DOHH2 (cell line): ENCODE results near the gene SF3B2.

ENCODE experiments used
- H3F3A ChIP-seq: fragments of 200-600 bp; sonication (generic), shearing (Covaris generic); 2 replicates; pipeline ENCODE4 v1.6.0; 2016; ENCODE audit warnings: antibody characterized with exemption, mild to moderate bottlenecking; ENCODE audit not compliant: control insufficient read depth, insufficient read depth
- H3K27ac ChIP-seq: fragments of 200-600 bp; sonication (generic); 2 replicates; pipeline ENCODE4 v1.5.1; 2014; ENCODE audit warnings: low read depth, mild to moderate bottlenecking, low read length, moderate library complexity
- H3K27me3 ChIP-seq: fragments of 200-600 bp; sonication (generic); 2 replicates; pipeline ENCODE4 v1.6.1; 2014; ENCODE audit warnings: mild to moderate bottlenecking, low read length, mixed read lengths; ENCODE audit not compliant: control insufficient read depth
- H3K36me3 ChIP-seq: fragments of 200-600 bp; sonication (generic); 2 replicates; pipeline ENCODE4 v1.6.1; 2014; ENCODE audit warnings: mild to moderate bottlenecking, low read length, moderate library complexity, mixed read lengths; ENCODE audit not compliant: control insufficient read depth
- H3K4me1 ChIP-seq: fragments of 200-600 bp; sonication (generic); 2 replicates; pipeline ENCODE4 v1.6.1; 2014; ENCODE audit warnings: mild to moderate bottlenecking, low read length, mixed read lengths; ENCODE audit not compliant: control insufficient read depth
- H3K4me2 ChIP-seq: fragments of 200-600 bp; sonication (generic); 2 replicates; pipeline ENCODE4 v1.6.0; 2014; ENCODE audit warnings: mild to moderate bottlenecking, low read length, moderate library complexity
- H3K4me3 ChIP-seq: fragments of 200-600 bp; sonication (generic); 2 replicates; pipeline ENCODE4 v1.5.1; 2014; ENCODE audit warnings: mild to moderate bottlenecking, low read length, mixed read lengths
- H3K79me2 ChIP-seq: fragments of 200-600 bp; sonication (generic); 2 replicates; pipeline ENCODE4 v1.6.1; 2014; ENCODE audit warnings: mild to moderate bottlenecking, low read length, mixed read lengths; ENCODE audit not compliant: control insufficient read depth
- H3K9me2 ChIP-seq: fragments of 200-600 bp; sonication (generic); replicated peaks from 2 replicates; pipeline ENCODE4 v1.6.1; 2014; ENCODE audit warnings: mild to moderate bottlenecking, low read length, mixed read lengths; ENCODE audit not compliant: control insufficient read depth
- H3K9me3 ChIP-seq: fragments of 200-600 bp; sonication (generic); 2 replicates; pipeline ENCODE4 v1.6.1; 2014; ENCODE audit warnings: antibody characterized with exemption, low read length, mixed read lengths; ENCODE audit not compliant: control insufficient read depth, insufficient read depth
- H4K20me1 ChIP-seq: fragments of 200-600 bp; sonication (generic); 2 replicates; pipeline ENCODE4 v1.6.0; 2014; ENCODE audit warnings: low read depth, mild to moderate bottlenecking, antibody characterized with exemption, low read length, moderate library complexity; ENCODE audit not compliant: control insufficient read depth, insufficient read depth
- CTCF ChIP-seq: fragments of 200-600 bp; sonication (generic); IDR thresholded peaks from one replicate; pipeline ENCODE4 v1.5.1; 2014; ENCODE audit warnings: antibody characterized with exemption, mild to moderate bottlenecking, low read depth, low read length; ENCODE audit not compliant: poor library complexity, severe bottlenecking
- EZH2phosphoT487 ChIP-seq: fragments of 200-600 bp; sonication (generic); IDR thresholded peaks from 2 replicates; pipeline ENCODE4 v1.6.1; 2017; ENCODE audit warnings: borderline replicate concordance, mild to moderate bottlenecking, antibody characterized with exemption, low read length, moderate library complexity, mixed read lengths

Gene SF3B2

DNA sequence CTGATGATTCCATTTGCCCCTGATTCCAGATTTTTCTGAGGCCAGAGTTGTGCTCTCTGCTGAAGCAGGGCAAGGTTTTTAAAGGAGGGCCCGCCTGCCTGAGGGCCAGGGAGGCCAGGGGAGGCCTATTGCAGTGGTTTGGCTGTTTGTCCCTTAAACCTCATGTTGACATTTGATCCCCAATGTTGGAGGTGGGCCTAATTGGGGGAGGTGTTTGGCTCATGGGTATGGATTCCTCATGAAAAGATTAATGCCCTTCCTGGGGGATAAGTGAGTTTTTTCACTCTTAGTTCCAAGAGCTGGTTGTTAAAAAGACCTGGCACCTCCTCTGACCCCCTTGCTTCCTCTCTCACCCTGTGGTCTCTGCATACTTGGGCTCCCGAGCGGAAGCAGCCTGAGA is 12.4 kb upstream of the SF3B2 start:
- H3K9me3 ChIP-seq = no peaks in the 10 kb centered on the region
- H3K4me2 ChIP-seq = no peak overlapping the region
- H3K79me2 ChIP-seq = no peaks in the 10 kb centered on the region
- H3K4me3 ChIP-seq = no peak overlapping the region
- H3F3A ChIP-seq = no peaks in the 10 kb centered on the region; the same call in 1 of the 2 replicates
- no peaks in the 10 kb centered on the region for H3K27me3 ChIP-seq
- H3K9me2 ChIP-seq = no peaks in the 10 kb centered on the region
- H3K36me3 ChIP-seq = no peaks in the 10 kb centered on the region
- H3K4me1 ChIP-seq = peaks cover 2% of the 10 kb centered on the region
- H3K27ac ChIP-seq = no peak overlapping the region
- H4K20me1 ChIP-seq = no peaks in the 10 kb centered on the region
- no peak for TF ChIP-seq EZH2phosphoT487
- no peak for TF ChIP-seq CTCF

GRCh38 chr11:66042227-66042995 is 9.8 kb upstream of the SF3B2 start:
- no peaks in the 10 kb centered on the region for H3K9me2 ChIP-seq
- no peaks in the 10 kb centered on the region for H3K36me3 ChIP-seq
- H4K20me1 ChIP-seq = no peaks in the 10 kb centered on the region
- no peaks in the 10 kb centered on the region for H3K9me3 ChIP-seq
- no peaks in the 10 kb centered on the region; the same call in 1 of the 2 replicates for H3K27me3 ChIP-seq
- no peak for TF ChIP-seq CTCF
- no peaks in the 10 kb centered on the region for H3K79me2 ChIP-seq
- H3K4me2 ChIP-seq = no peak overlapping the region
- H3K27ac ChIP-seq = no peak overlapping the region
- H3K4me1 ChIP-seq = peaks cover 8% of the 10 kb centered on the region
- no peak overlapping the region for H3K4me3 ChIP-seq
- H3F3A ChIP-seq = no peaks in the 10 kb centered on the region; the same call in 1 of the 2 replicates

GRCh38 chr11:66042996-66043906 is 8.9 kb upstream of the SF3B2 start:
- no peak overlapping the region for H3K4me2 ChIP-seq
- TF ChIP-seq CTCF (no peak), EZH2phosphoT487 (no peak)
- H3K27ac ChIP-seq = no peak overlapping the region
- no peaks in the 10 kb centered on the region for H3K9me2 ChIP-seq
- no peaks in the 10 kb centered on the region; the same call in 1 of the 2 replicates for H3K27me3 ChIP-seq
- H3K4me1 ChIP-seq = peaks cover 8% of the 10 kb centered on the region
- no peaks in the 10 kb centered on the region for H3K9me3 ChIP-seq
- no peaks in the 10 kb centered on the region for H3K79me2 ChIP-seq
- H3F3A ChIP-seq = no peaks in the 10 kb centered on the region; the same call in 1 of the 2 replicates
- H3K36me3 ChIP-seq = no peaks in the 10 kb centered on the region
- no peaks in the 10 kb centered on the region for H4K20me1 ChIP-seq
- no peak overlapping the region for H3K4me3 ChIP-seq
